Measurements from ENCODE around the gene GALNT8.
"Not testable (repeated sequence)": the region's sequence is repeated elsewhere in the genome, so short reads cannot be mapped to it uniquely, and the experiment has no call there.

GALNT8 gene

GRCh38 chr12:4743046-4743445, 22.8 kb downstream of the GALNT8 start:
- DNase-seq (ENCODE audit: low read depth), result no peak

DNA sequence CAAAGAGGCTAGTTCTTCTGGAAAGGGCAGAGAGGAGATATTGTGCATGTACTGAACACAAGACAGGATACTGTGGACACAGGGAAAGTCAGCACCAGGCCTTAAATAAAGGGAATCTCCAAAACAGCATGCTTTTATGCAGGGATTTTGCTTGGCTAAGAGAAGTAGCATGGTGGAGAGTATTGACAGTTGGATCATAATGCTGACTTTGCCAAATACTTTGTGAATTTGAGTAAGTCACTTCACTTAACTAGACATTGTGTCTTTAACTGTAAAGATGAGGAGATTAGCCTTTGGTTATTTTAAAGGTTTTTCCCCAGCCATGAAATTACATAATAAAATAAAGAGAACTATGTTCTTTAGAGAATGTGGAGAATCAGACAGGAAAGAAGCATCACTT, 24.5 kb downstream of the GALNT8 start:
- no peak for DNase-seq (ENCODE audit: low read depth)

- DNase-seq (ENCODE audit: low read depth), result no peak
These were observed 25.0 kb downstream of the GALNT8 start for GRCh38 chr12:4745249-4745648.

GRCh38 chr12:4751654-4752053, 31.5 kb downstream of the GALNT8 start:
- not testable (repeated sequence) for DNase-seq (ENCODE audit: low read depth)

GRCh38 chr12:4762773-4763172, 42.6 kb downstream of the GALNT8 start:
- DNase-seq (ENCODE audit: low read depth), result no peak

GRCh38 chr12:4763549-4763948, 43.3 kb downstream of the GALNT8 start:
- no peak for DNase-seq (ENCODE audit: low read depth)

DNA sequence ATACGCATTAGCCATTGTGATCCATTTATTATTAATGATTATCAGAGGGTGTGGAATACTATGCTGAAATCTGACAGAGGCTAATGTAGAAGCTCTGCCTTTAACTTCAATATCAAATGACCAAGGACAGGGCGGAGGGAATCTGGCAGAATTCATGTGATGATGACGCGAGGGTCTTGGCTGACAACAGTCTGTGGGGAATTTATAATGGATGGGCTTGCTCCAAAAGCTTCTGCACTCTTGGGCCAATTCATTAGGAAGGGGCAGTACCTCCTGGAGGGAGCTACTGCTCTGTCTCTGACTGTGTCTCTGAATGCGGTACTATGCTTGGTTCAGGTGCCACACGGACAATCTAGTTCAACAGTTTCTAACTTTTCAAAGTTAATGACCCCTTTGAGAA, 46.2 kb downstream of the GALNT8 start:
- no peak for DNase-seq (ENCODE audit: low read depth)

DNA sequence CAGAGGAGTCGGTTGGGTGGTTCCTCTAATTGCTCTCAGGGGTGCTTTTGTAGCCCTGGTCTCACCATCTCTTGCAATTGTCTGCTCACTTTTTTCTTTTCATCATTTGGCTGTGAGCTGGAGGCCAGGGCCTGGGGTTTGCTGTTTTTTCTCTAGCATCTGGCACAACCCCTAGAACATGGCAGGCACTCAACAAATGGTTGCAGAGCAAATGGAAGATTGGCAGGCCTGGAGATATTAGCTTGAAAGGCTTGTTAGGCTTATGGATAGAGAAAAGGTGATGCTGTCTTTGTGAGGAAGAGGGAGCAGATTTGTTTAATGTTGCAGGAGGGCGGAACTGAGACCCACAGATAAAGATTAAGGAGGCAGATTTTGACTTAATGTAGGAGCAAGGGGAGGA, 47.0 kb downstream of the GALNT8 start:
- DNase-seq (ENCODE audit: low read depth), result no peak

- DNase-seq (ENCODE audit: low read depth), result no peak
These were observed 48.1 kb downstream of the GALNT8 start for GRCh38 chr12:4768341-4768740.

DNA sequence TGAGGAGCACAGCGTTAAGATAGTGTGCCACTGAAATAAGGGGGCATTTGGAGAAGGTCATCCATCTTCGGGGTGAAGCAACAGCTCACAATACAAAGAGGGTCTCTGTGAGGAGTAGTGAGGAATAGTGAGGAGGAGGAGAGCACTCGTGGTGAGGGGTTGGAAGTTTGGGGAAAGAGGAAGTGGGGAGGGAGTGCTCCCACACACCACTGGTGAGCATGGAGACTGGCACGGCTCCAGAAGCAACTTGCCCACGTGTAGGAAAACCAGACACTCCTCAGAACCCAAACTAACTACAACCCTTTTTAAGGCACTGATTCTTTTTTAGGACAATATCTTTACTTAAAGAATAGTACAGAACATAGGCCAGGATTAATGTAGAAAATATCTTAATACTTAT, 48.9 kb downstream of the GALNT8 start:
- DNase-seq (ENCODE audit: low read depth), result no peak

DNA sequence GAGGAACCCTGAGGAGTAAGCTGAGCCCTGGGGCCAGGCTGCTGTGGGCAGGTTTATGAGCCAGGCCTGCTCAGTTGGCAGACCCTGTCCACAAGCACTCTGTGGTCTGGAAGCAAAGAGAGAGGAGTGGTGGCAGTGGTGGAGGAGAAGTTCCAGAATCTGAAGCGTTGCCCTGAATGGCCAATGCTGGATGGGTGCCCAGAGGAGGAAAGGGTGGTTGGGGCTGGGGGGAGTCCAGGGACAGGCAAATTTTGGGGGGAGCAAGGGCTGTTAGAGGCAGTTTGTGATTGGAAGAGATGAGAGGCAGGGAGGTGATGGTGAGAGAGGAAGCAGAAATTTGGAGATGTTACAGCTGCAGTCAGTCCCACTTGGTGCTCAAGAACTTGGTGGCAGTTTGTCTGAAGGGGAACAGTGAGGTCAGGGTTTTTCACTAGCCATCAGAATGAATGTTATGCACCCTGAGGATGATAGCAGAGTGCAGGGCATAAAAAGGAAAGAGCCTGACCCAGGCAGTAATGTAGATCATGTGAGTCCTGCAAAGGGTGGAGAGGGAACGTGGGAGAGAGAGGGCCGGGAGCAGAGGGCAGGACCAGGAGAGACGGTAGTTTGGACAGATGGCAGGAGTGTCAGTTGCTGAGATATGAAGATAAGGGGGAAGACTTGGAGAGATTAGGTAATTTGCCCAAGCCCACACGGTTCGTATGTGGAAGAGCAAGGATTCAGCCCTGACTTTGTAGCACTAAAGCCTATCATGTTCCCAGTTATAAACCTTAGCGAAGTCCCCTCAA, 51.2 kb downstream of the GALNT8 start:
- DNase-seq (ENCODE audit: low read depth), result no peak

DNA sequence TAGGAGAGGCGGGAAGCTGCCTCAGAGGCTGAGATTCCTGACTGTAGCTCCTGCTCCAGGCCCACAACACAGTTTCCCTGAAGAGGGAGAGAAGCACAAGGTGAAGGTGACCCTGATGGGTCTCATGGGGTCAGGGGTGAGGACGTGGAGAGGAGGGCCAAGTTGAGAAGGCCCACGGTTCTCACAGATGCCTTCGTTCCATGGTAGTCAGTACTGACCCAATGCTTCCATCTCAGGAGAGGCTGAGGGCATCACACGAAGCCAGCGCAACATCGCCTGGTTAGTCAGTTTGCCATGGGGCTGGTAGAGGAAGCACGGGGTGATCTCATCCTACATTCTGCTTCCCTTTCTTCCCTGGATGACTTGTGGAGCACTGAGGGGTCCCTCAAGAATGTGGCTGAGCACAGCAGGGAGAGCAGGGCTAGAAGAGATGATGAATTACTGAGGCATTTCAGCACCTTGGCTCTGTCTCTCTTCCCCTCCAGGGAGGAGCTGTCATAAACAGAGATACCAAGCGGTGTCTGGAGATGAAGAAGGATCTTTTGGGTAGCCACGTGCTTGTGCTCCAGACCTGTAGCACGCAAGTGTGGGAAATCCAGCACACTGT, 51.9 kb downstream of the GALNT8 start:
- no peak for DNase-seq (ENCODE audit: low read depth)

- no peak for DNase-seq (ENCODE audit: low read depth)
These were observed 55.7 kb downstream of the GALNT8 start for GRCh38 chr12:4775936-4776335.

DNA sequence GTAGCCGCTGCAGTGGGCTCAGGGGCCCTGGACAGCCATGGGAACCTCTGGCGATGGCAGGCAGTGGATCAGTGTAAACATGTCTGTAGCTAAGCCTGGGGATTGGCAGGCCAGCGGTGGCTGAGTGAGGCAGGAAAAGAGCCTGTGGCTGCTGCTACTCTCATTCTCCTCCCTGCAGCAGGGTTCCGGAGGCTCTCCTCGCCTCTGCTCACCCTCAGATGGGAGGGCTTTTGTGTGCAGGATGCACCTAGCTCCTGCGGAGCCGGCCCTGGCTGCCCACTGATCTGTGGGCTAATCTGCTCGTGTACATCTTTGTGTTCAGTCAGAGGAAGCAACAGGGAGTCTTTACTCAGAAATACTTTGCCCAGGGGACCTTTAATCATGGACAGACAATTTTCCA, 59.5 kb downstream of the GALNT8 start:
- no peak for DNase-seq (ENCODE audit: low read depth)

GRCh38 chr12:4780641-4781611, 60.7 kb downstream of the GALNT8 start:
- no peak for DNase-seq (ENCODE audit: low read depth)

GRCh38 chr12:4784404-4785054, 64.3 kb downstream of the GALNT8 start:
- DNase-seq (ENCODE audit: low read depth), result no peak

GRCh38 chr12:4786795-4787194, 66.6 kb downstream of the GALNT8 start:
- no peak for DNase-seq (ENCODE audit: low read depth)

DNA sequence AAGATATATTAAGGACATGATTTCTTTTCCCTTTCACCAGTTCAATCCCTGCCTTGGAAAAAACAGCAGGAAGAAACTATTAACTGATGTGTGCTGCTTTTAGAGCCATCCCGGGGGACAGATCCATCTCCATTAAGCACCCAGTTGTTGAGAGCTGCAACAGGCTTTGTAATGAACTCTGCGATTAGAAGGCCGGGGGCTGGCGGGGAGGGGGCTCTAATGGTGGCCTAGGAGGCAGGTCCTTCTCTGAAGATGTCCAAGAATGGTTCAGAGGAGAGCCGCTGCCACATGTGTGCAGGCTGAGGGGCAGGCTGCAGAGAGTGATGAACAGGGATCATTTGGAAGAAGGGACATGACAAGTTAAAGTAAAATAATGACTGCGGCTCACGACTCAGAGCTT, 67.8 kb downstream of the GALNT8 start:
- no peak for DNase-seq (ENCODE audit: low read depth)

DNA sequence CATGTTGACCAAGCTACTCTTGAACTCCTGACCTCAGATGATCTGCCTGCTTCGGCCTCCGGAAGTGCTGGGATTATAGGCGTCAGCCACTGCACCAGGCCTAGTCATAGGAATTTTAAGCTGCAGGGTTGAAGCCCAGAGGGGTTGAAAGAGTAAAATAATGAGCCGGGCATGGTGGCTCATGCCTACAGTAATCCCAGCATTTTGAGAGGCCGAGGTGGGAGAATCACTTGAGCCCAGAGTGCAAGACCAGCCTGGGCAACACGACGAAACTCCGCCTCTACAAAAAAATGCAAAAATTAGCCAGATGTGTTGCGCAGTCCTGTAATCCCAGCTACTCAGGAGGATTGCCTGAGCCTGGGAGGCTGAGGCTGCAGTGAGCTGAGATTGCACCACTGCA, 69.6 kb downstream of the GALNT8 start:
- DNase-seq (ENCODE audit: low read depth), result no peak

- no peak for DNase-seq (ENCODE audit: low read depth)
These were observed 71.3 kb downstream of the GALNT8 start for GRCh38 chr12:4791497-4791896.

DNA sequence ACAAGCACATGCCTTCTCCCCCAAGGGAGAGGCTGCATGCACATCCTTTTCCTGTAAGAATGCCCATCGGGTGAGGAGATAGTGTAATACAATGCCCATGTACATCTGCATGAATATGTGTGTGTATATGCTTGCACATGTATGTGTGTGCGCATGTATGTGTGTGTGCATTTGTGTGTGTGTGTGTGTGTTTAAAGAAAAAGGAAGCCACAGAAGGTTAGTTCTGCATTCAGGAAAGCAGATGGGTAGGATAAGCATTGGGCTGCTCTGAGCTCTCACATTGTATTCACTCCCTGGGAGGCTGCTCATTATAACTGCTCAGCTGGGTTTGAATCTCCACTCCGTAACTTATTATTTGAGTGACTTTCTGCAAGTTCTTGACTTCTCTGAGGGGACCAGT, 74.3 kb downstream of the GALNT8 start:
- DNase-seq (ENCODE audit: low read depth), result no peak

GRCh38 chr12:4796216-4796615, 76.0 kb downstream of the GALNT8 start:
- DNase-seq (ENCODE audit: low read depth), result no peak
